ENCODE measurements around the gene TMEM229A.
"Not testable (repeated sequence)": the region's sequence is repeated elsewhere in the genome, so short reads cannot be mapped to it uniquely, and the experiment has no call there.

The TMEM229A gene

DNA sequence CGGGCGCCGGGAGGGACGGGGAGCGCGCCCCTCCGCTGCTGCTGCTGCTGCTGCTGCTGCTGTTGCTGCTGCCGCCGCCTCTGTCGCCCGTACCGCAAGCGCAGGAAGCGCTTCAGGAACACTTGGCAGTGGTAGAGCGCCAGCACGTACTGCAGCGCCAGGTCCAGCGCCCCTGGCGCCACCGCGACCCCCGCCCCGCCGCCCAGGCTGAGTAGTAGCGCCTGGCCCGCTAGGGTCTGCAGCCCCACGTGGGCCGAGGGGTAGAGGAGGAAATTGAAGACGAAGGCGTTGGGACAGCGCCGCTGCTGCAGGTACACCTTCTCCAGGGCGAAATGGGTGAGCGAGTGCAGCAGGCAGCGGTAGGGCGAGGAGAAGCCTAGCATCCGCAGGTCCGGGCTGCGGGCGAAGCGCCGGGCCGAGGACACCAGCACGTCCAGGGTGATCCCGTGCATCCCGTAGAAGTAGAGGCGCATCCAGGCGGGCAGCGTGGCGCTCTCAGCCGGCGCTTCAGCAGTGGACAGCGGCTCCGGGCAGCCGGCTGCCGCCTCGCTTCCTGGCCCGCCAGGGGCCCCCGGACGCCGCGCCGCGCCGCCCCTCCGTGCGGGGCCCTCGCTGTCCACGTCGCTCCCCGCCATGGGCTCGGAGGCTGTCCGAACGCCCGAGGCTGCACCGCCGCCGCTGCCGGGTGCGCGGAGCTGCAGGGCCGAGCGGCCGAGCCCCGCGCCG is at the start of gene TMEM229A:
Gene TMEM229A, minus strand, starts transcription at position 699 of the 726 bp plus-strand sequence. Its CDS starts 64 bp downstream, at position 635.
- in situ Hi-C loops (cut with HindIII; ENCODE audit: low pct_ligation_motif_present, low pct_unique_long_range_greater_than_20kb, low sequenced_read_pairs), result no loop called here
- DNase-seq, result peak; percentile 59

DNA sequence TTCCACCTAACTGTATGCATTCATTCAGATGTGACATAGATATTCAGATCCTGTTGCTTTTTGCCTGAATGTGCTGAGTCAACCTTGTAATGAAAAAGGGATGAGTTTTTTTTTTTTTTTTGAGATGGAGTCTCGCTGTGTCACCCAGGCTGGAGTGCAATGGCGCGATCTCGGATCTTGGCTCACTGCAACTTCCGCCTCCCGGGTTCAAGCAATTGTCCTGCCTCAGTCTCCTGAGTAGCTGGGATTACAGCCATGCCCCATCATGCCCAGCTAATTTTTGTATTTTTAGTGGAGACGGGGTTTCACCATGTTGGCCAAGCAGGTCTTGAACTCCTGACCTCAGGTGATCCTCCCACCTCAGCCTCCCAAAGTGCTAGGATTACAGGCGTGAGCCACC is 49.4 kb upstream of the TMEM229A start:
- DNase-seq; in situ Hi-C loops (cut with HindIII; ENCODE audit: low pct_ligation_motif_present, low pct_unique_long_range_greater_than_20kb, low sequenced_read_pairs): not testable (repeated sequence)

DNA sequence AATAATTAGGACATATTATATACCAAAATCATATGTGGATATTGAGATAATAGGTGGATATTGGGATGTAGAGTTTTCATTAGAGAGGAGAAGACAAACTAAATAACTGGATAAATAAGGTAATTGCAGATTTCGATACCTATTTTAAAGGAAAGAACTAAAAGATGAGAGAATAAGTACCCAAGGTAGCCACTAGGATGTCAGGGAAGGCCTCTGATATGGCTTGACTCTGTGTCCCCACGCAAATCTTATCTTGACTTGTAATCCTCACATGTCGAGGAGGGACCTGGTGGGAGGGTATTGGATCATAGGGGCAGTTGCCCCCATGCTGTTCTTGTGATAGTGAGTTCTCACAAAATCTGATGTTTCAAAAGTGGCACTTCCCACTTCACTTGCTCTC is 44.7 kb upstream of the TMEM229A start:
- DNase-seq, result no peak
- in situ Hi-C loops (cut with HindIII; ENCODE audit: low pct_ligation_motif_present, low pct_unique_long_range_greater_than_20kb, low sequenced_read_pairs), result no loop called here

DNA sequence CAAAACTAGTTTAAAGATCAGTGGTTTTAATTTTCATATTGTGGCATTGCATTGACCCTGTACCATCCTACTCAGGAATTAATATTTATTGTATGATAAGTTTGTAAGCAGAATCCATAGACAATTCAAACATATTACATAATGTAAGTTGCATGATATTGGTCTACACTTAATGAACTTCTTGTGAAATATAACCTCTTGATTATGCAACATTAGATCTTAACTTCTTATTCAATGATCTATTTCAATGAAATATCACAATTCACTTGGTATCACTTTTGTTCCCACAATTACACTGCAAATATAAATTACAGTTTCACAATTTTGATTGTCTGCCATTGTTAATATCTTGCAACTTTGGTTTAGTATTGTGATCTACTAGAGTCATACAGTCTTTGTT is 44.0 kb upstream of the TMEM229A start:
- in situ Hi-C loops (cut with HindIII; ENCODE audit: low pct_ligation_motif_present, low pct_unique_long_range_greater_than_20kb, low sequenced_read_pairs), result no loop called here
- DNase-seq, result no peak

DNA sequence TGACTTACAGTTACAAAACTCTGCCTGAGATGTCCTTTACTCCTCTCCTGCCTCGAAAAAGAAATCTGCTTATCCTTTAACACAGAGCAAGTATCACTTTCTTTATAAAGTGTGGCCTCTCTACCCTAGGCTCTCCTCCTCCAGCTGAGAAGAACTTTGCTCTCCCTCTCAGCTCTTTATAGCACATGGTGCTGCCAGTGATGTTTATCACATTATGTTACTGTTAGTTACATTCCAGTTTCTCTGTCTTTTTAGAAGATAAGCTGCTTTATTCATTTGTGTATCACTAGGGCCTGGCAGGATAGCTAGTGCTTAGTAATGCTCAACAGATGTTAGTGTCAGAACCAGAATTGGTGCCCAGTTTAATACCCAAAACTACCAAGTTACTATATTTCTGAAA is 41.1 kb upstream of the TMEM229A start:
- no peak for DNase-seq
- in situ Hi-C loops (cut with HindIII; ENCODE audit: low pct_ligation_motif_present, low pct_unique_long_range_greater_than_20kb, low sequenced_read_pairs), result no loop called here

DNA sequence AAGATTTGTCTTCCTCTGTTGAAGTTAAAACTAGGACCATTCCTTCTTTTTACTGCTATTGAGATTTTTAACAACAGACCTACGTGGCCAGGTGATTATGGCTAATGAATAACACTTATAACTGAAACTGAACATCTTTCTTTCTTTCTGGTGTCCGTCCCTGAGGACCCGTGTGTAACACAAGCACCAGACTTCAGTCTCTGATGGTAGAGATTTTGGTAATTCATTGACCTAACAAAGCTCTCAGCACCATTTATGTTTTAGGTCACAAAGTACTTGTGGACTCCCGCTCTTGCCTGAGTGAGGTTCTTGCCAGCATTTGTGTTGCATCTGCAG is 40.4 kb upstream of the TMEM229A start:
- in situ Hi-C loops (cut with HindIII; ENCODE audit: low pct_ligation_motif_present, low pct_unique_long_range_greater_than_20kb, low sequenced_read_pairs), result no loop called here
- no peak for DNase-seq

DNA sequence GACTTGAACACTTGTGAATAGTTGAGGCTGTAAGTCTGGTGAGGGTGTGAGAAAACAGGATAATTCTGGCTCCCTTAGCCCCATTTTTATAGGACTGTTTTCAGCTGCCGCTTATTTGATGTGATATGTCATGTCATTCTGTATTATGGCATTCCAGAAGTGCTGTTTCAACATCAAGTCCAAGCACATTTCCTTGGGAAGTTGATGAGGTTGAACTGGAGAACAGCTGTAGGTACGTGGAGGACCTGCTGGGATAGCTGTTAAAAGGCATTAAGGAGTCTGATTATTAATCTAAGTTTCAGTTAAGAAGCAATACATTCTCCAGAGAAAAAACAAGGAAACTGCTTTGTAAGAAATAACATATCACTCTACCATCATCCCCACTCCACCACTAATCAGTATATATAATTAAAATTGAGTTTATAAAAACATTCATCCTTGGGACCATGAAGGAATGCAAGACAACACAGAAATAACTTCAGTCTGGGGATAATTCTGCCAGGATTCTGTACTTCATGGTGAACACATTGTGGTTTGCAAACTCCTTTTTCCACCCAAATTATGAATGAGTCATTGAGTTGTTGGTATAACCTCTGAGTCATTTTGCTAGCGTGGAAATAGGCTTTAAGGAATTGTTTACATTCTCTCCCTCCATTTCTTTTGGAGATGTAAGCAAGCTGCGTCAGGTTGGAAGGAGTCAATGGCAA is 39.9 kb upstream of the TMEM229A start:
- in situ Hi-C loops (cut with HindIII; ENCODE audit: low pct_ligation_motif_present, low pct_unique_long_range_greater_than_20kb, low sequenced_read_pairs), result no loop called here

DNA sequence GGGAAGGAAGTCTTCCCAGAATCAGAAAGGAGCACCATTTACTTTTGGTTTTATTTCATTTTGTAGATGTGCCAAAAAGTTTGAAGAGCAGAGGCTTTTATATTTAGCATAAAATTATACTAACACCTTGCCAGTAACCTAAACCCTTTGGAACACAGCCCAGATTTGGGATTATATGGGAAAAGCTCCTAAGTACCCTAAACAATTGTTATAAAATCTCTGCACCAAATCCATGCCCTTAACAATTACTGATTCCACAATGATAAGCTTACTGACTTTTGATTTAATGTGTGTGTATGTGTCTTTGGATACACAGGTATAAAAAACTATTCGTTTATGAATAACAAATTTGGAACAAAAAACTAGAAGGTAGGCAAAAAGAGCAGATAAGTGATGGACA is 39.0 kb upstream of the TMEM229A start:
- DNase-seq, result no peak
- in situ Hi-C loops (cut with HindIII; ENCODE audit: low pct_ligation_motif_present, low pct_unique_long_range_greater_than_20kb, low sequenced_read_pairs), result no loop called here

More for the DNA sequence above, 39.9 kb upstream of the TMEM229A start:
- peak; percentile 33 for DNase-seq

DNA sequence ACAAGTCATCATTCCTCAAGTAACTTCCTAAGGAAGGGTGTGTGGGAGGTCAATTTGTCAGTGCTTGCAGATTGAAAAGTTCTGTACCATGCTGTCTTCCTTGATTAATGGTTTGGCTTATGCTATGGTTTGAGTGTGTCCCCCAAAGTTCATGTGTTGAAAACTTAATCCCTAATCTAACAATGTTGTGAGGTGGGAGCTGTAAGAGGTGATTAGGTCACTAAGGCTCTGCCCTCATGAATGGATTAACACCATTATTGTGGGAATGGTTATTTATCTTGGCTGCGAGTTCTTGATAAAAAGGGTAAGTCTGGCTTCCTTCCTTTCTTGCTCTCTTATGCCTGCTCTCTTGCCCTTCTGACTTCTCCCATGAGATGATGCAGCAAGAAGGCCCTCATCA is 29.3 kb upstream of the TMEM229A start:
- in situ Hi-C loops (cut with HindIII; ENCODE audit: low pct_ligation_motif_present, low pct_unique_long_range_greater_than_20kb, low sequenced_read_pairs), result no loop called here

DNA sequence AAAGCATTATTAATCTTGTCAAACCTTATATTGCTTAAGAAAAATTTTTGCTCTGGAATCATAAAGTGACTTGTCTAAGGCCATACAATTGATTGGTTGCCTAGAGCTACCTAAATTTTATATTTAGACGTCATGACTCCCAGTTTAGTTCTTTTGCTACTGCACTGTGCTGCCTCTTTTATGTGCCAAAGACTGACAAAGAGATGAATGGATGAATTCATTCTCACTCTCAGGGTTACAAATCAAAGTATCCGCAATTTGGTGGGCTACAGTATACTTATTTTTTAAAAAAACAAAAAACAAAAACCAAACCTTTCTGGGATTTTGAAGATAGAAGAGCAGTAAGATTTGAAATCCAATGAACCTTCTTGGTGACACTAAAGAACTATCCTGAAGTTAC is 27.7 kb upstream of the TMEM229A start:
- in situ Hi-C loops (cut with HindIII; ENCODE audit: low pct_ligation_motif_present, low pct_unique_long_range_greater_than_20kb, low sequenced_read_pairs), result no loop called here
- no peak for DNase-seq

More for the DNA sequence above, 29.3 kb upstream of the TMEM229A start:
- no peak for DNase-seq

DNA sequence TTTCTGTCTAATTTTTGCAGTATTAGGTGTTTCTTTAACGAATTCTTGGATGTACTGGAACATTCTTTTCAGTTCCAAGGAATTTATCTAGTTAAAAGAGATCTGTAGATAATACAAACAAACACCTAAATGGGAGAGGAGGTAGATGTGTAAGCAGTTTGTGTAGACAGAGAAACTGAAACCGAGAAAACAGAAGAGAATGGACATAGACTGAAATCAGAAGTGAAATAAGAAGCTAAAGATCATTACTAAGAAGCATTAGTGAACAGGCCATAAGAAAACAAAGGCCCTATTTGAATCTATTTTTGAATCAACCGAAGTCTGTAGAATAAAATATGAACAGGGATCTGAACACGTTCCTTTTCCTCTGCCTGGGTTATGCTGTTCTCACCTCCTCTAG is 26.5 kb upstream of the TMEM229A start:
- in situ Hi-C loops (cut with HindIII; ENCODE audit: low pct_ligation_motif_present, low pct_unique_long_range_greater_than_20kb, low sequenced_read_pairs), result no loop called here

DNA sequence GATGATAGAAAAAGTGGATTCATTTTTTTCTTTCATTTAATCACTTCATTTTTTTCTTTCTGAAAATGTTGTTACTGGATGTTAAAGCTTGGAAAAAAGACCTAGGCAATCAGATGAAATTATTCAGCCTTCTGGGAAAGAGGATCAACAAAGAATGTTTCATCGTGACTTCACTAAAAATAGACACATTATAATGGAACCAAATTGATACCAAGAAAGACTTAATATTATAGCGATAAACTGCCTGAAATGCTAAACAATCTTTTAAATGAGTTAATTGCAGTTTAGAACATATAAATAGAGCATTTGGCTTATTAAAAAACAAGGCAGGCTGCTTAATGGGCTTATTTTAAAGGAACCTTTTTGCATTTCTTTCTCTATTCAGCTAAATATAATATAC is 25.6 kb upstream of the TMEM229A start:
- in situ Hi-C loops (cut with HindIII; ENCODE audit: low pct_ligation_motif_present, low pct_unique_long_range_greater_than_20kb, low sequenced_read_pairs), result no loop called here
- DNase-seq, result no peak

More for the DNA sequence above, 26.5 kb upstream of the TMEM229A start:
- DNase-seq, result no peak

DNA sequence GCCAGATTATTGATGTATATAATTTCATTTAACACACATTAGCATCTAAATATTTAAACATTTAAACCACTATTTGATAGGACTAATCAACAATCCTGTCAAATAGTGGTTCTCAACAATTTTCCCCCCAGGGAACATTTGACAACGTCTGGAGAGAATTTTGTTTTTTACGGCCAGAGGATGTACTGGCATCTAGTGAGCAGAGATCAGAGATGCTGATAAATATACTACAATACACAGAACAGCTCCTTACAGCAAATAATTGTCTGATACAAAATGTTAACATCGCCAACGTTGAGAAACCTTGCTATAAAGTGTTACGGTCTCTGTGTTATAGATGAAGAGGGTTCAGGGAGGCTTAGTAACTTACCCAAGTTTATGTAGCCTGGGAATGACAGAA is 25.0 kb upstream of the TMEM229A start:
- DNase-seq, result no peak
- in situ Hi-C loops (cut with HindIII; ENCODE audit: low pct_ligation_motif_present, low pct_unique_long_range_greater_than_20kb, low sequenced_read_pairs), result no loop called here

DNA sequence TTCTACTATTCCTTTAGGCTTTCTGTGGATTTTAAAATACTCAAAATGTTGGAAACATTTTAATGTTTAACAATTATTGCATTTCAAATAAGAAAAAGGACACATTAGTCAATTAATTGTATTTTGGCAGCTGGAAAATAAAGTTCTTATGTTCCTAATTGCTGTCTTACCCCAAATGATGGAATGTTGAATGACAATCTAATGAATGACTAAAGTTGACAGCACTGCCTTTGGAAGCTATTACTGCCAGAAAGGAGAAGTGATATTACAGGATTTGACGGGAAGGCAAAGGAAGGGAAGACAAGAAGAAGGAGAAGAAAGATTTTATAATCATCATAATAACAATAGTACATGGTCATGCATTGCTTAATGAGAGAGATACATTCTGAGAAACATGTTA is 23.4 kb upstream of the TMEM229A start:
- in situ Hi-C loops (cut with HindIII; ENCODE audit: low pct_ligation_motif_present, low pct_unique_long_range_greater_than_20kb, low sequenced_read_pairs), result no loop called here
- no peak for DNase-seq

DNA sequence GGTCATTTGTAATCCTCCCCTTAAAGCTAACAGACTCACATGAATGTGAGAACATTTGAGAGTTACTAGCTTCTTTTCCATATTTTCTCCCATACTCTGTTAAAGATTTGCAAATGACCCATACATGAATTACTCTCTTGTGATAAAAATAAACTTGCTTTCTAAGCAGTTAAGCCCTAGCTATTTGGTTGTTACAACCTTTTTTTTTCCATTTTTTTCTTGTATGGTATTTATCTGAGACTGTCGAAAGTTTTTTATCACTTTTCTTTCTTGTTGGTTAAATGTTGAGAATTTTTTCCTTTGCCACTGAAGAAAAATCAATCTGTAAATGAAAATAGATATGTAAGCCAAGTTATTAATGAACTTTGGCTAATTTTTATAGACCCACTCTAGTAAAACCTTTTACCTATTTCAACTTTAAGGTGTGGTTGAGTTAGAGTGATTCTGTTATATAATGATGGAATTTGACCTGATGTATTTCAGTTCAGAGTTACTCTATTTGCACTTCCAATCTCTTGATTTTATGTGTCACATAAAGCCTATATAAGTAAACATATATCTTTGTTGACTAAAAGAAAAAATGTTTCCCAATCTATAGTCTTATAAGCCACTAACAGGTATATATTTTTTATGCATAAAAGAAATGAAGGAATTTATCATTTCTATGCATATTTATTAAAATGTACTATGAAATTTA is 19.0 kb upstream of the TMEM229A start:
- DNase-seq, result no peak
- in situ Hi-C loops (cut with HindIII; ENCODE audit: low pct_ligation_motif_present, low pct_unique_long_range_greater_than_20kb, low sequenced_read_pairs), result no loop called here

DNA sequence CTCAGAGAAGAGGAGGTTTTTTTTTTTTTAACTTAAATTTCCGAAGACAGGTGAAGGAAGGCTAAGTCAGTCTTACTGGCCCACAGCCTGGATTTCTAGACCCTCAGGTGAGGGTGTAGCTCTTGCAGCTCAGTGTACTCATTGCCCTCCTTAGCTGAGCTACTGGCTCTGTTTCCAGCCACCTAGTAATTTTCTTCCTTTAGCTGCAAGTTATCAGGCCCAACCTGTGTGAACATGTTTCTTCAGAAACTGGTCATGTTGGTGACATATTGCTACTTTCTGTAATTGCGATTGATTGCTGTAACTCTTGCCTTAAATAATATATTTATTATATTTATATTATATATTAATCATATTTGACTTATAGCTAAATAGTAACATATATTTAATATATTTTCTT is 10.0 kb upstream of the TMEM229A start:
- in situ Hi-C loops (cut with HindIII; ENCODE audit: low pct_ligation_motif_present, low pct_unique_long_range_greater_than_20kb, low sequenced_read_pairs), result no loop called here
- DNase-seq, result no peak

DNA sequence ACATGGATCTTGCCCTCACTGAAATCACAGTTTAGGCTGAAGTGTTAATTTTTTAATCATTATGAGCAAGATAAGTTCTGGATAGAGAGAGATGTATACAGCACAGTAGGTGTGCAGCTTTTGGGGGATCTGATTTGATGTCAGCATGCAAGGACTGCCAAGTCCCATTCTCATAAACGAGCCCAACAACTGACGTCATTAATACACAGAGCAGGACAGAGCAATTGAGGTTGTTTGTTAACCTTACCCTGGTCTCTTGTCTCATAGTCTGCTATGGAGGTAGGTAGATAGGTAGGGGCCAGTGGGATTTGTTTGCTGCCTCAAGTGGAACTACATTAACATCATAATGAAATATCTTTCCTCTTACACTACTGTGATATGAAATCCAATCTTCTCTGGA is 8.6 kb upstream of the TMEM229A start:
- in situ Hi-C loops (cut with HindIII; ENCODE audit: low pct_ligation_motif_present, low pct_unique_long_range_greater_than_20kb, low sequenced_read_pairs), result no loop called here
- no peak for DNase-seq

DNA sequence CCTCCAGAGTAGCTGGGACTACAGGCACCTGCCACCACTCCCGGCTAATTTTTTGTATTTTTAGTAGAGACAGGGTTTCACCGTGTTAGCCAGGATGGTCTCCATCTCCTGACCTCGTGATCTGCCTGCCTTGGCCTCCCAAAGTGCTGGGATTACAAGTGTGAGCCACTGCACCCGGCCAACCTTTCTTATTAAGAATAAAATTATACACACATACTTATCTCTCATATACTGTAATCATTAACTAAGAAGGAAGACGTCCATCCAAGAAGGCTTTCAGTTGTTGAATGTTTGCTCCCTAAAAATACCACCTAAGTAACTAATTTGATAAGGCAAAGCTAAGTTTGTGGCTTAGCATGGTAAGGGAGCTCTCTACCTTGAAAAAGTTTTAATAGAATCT is 5.0 kb upstream of the TMEM229A start:
- in situ Hi-C loops (cut with HindIII; ENCODE audit: low pct_ligation_motif_present, low pct_unique_long_range_greater_than_20kb, low sequenced_read_pairs); DNase-seq: not testable (repeated sequence)

DNA sequence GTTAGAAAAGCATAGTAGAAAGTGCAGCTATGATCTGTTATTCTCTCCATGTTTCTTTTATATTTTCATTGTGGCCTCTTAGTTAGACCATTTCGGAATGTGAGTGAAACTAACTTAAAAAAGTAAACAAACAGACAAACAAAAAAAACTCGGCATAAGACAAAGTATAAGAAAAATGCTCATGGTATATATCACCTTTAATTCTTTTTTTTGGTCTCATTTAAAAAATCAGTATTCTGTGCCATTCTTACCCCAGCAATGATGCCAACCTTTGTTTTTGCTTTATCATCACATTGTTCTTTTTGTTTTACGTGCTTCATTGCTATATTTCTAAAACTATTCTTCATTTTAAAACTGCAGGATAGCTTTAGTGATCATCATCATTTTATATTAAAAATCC is 2.8 kb upstream of the TMEM229A start:
- DNase-seq, result no peak
- in situ Hi-C loops (cut with HindIII; ENCODE audit: low pct_ligation_motif_present, low pct_unique_long_range_greater_than_20kb, low sequenced_read_pairs), result no loop called here

DNA sequence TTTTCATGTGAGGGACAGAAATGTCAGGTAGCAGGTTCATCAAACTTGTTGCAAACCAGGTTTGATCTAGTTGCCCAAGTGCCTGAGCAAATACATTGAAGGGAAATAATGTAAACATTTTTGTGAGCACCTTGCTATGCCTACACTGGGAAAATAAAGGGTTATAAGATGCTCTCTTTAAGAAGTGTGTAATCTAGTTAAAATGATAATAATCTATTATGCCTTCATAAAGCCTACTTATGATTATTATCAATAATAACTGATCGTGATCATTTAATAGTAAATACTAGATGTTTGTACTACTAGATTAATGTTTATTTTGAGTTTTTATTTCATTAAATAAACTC is 1.9 kb upstream of the TMEM229A start:
- in situ Hi-C loops (cut with HindIII; ENCODE audit: low pct_ligation_motif_present, low pct_unique_long_range_greater_than_20kb, low sequenced_read_pairs), result no loop called here
- no peak for DNase-seq
